ENCODE data around the gene NLE1.

DNA sequence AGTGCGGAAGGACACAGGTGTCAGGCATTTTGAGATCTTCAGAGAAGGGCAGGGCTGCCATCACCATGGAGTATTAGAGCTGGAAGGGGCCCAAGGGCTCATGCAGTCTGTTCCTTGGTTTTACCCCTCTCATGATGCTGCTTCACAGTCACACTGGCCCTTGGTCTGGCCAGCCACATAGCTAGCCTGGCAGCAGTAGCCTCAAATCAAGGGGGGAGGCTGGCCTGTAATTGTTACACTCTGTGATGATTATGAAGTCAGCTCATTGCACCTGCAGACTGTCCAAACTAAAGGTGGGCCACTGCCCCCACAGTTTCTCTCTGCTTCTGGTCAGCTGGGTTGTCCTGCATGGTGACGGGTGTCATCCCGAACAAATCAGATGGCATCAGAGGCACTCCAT, 20.8 kb downstream of the NLE1 start, which contains the start of gene FNDC8:
- no peak for TF ChIP-seq CTCF (IDR thresholded peaks at IDR 0.05; ENCODE audit: insufficient read depth, low read length, poor library complexity, severe bottlenecking)
- TF ChIP-seq EZH2phosphoT487 (conservative IDR thresholded peaks at IDR 0.05; ENCODE audit: low read length), result no peak

Data from SU-DHL-6 (cell line).